Measurements from ENCODE around the gene RNF41.
"Not testable (repeated sequence)": the region's sequence is repeated elsewhere in the genome, so short reads cannot be mapped to it uniquely, and the experiment has no call there.

Gene RNF41

DNA sequence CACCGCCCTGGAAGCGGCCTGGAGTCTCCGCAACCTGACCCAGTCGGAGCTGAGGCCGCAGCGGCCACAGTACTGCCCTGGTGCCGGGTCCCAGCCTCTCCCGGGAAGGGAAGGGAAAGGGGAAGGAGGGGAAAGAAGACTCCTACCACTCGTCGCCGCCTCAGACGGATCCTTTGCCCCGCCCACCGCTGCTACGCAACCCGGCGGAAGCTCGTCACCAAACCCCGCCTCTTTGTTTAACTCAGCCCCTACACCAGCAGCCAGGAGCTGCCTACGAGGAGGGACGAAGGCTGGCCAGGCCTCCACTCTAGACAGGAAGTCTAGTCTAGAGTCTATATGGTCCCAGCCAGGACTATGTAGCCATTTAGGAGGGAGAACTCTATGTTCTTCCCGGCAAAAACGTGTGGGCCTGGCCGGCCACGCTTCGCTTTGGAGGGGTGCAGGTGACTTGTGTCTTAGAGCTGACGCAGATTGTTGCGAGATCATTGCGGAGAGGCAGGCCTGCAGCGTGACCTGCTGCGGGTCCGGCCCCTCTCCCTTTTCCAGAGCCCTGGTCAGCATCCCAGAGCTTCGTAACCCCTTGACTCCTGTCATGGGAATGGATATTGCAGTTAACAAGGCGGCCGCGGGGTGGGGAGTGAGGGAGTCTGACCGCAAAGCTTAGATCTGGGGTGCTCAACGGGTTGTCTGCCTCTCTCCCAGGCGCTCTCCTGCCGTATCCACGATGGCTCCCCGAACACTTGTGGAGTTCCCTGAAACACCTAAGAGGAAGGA, at the start of gene RNF41:
Gene RNF41 (minus strand): TSS at position 166 of the 774 bp plus-strand sequence. CDS start 7,875 bp downstream, outside the sequence.
- peak; percentile 87 for DNase-seq (ENCODE audit: low read depth)

- DNase-seq (ENCODE audit: low read depth), result no peak
Measured at GRCh38 chr12:56271031-56271430, 49.3 kb upstream of the RNF41 start.

GRCh38 chr12:56267443-56268071, 45.8 kb upstream of the RNF41 start:
- DNase-seq (ENCODE audit: low read depth), result no peak

- DNase-seq (ENCODE audit: low read depth), result peak; percentile 77
Measured at GRCh38 chr12:56266693-56267442, 45.1 kb upstream of the RNF41 start, which contains the start of gene COQ10A. TSS of gene COQ10A (plus strand) at chr12:56266942. CDS start at chr12:56267119, 177 bp downstream.

DNA sequence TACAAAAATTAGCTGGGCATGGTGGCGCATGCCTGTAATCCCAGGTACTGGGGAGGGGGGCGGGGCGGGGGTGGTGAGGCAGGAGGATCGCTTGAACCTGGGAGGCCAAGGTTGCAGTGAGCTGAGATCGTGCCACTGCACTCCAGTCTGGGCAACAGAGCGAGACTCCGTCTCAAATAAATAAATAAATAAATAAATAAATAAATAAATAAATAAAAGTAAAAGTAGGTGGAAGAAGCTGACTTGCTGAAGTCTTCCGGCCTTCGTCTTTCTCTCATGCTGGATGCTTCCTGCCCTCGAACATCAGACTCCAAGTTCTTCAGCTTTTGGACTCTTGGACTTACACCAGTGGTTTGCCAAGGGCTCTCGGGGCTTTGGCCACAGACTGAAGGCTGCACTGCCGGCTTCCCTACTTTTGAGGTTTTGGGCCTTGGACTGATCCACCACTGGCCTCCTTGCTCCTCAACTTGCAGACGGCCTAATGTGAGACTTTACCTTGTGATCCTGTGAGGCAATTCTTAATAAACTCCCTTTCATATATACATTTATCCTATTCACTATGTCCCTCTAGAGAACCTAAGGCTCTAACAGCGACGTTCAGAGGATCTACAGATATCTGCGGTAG, 44.5 kb upstream of the RNF41 start:
- not testable (repeated sequence) for DNase-seq (ENCODE audit: low read depth)

- not testable (repeated sequence) for DNase-seq (ENCODE audit: low read depth)
Measured at GRCh38 chr12:56262955-56263354, 41.2 kb upstream of the RNF41 start.

DNA sequence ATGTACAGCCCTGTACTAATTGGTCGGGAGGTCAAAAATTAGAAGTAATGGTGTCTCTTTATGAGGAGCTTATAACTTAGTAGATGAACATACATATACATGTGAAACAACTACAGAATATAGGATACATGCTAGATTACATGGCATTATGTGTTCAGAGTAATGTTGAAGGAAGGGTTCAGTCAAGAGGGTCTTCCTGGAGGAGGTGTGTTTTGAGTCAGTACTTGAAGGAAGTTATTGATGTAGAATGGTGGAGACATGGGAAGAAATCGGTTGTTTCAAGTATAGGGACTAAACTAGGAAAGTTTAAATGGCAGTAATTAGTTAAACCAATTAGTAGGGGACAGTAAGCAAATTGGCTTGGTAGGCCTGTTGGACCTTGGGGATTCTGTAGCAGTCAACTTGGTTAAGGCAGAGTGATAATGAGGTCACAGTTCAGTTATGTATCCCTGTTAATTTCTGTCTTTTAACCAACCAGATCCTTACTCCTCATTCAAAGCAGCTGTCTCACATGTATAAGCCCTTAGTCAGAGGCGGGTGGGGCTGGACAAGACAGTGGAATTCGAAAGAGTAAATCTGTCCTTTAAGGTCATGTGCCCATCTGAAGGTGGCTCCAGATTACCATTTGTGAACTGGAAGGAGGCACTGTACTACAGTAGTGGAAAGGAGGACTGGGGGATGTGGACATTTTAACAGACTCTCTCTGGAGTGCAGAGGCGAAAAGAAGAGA, 39.9 kb upstream of the RNF41 start:
- DNase-seq (ENCODE audit: low read depth), result no peak

- DNase-seq (ENCODE audit: low read depth), result no peak
Measured at GRCh38 chr12:56260921-56261320, 39.2 kb upstream of the RNF41 start.

- DNase-seq (ENCODE audit: low read depth), result no peak
Measured at GRCh38 chr12:56260380-56260779, 38.7 kb upstream of the RNF41 start.

- DNase-seq (ENCODE audit: low read depth), result no peak
Measured at GRCh38 chr12:56258820-56259183, 37.1 kb upstream of the RNF41 start.

- peak; percentile 71 for DNase-seq (ENCODE audit: low read depth)
Measured at GRCh38 chr12:56258068-56258819, 36.5 kb upstream of the RNF41 start, which contains the start of gene ANKRD52. TSS of gene ANKRD52 (minus strand) at chr12:56258384. CDS start at chr12:56258269, 115 bp downstream.

DNA sequence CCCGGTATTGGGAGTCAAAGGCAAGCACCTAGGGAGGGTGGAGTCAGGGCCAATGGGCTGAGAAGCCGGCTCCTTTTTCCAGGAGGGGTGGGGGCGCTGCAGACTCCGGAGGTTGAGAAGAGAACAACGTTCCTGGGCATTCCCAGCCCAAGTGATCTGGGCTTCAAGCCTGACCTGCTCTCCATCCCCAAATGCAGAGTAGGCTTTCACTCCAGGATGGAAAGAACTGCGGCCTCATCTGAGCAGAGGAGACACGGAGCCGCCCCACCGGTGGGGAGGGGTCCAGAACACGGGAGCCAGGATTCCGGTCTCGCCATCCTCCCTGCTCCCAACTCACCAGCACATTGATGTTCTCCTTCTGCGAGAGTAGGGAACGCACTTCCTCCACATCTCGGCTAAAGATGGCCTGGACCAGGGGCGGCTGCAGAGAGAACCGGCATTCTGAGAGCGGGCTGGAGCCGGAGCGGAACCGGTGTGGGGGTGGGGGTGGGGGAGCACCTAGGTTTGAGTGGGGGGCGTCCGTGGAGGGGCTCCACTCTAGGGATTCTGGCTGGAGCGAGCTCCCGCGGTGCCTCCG, 35.9 kb upstream of the RNF41 start:
- DNase-seq (ENCODE audit: low read depth), result no peak

GRCh38 chr12:56257071-56257470, 35.3 kb upstream of the RNF41 start:
- DNase-seq (ENCODE audit: low read depth), result no peak

DNA sequence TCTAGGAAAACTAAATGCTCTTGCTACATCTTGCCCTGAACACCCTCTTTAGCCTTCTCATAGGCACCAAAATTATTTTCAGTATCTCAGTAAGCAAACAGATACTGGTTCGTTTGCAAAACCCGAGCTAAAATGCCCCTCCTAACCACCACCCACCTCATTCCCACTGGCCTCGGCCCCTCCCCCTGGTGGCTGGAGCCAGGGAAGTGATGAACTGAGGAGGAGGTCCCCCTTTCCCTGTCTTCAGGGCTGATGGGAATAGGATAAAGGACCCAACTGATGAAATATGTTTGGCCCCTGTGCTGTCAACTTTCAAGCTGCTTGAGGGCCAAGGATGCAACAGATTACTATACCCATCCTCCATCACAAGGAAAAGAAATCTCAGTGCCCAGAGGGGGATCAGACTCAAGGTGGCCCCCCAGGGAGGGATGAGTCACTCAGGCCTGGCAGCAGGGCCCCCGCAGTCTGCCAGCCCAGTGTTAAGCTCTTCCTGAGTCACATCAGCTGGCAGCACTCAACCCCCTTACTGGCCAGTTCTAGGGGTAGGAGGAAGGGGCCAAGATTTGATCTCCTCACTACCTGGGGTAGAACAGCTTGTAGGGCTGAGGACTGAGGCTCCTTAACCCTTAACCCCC, 34.7 kb upstream of the RNF41 start:
- DNase-seq (ENCODE audit: low read depth), result no peak

GRCh38 chr12:56255671-56256070, 33.9 kb upstream of the RNF41 start:
- no peak for DNase-seq (ENCODE audit: low read depth)

DNA sequence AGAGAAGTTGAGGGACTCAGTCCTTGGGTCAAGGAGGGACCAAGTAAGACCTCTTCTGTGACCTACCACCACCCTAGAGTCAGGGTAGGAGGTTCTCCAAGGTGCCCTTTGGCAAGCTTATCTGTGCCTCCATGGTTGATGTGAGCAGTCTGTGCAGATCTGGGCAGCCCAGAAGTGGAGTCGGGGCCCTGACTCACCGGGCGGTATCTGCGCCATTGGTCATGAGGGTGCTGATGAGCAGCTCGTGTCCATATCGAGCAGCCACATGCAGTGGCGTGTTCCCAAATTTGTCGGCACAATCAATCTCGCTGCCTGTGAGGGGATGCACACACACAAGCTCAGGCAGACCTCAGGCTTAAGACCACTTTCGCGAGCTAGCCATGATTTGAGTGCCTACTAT, 31.4 kb upstream of the RNF41 start:
- no peak for DNase-seq (ENCODE audit: low read depth)

GRCh38 chr12:56252649-56253048, 30.9 kb upstream of the RNF41 start:
- no peak for DNase-seq (ENCODE audit: low read depth)

GRCh38 chr12:56248711-56249110, 27.0 kb upstream of the RNF41 start:
- no peak for DNase-seq (ENCODE audit: low read depth)

- DNase-seq (ENCODE audit: low read depth), result no peak
Measured at GRCh38 chr12:56247923-56248322, 26.2 kb upstream of the RNF41 start.

DNA sequence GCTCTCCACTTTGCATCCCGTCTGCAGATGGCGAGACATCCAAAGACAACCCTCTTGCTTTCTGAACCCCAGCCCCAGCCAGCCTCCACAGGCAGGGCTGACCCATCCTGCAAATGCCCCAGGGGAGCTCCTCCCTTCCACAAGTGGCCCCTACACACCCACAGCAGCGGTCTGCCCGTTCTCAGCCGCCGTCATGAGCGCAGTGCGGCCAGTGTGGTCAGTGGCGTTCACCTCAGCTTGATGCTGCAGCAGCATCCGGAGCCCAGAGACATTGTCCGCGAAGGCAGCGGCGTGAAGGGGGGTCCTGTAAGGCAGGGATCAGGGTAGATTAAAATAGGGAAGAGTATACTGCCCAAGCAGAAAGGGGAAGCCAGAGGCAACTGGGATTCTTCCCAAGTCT, 22.8 kb upstream of the RNF41 start:
- DNase-seq (ENCODE audit: low read depth), result no peak

Measured in stimulated activated CD8-positive, alpha-beta memory T cell treated with anti-CD3 and anti-CD28 coated beads, Interleukin-12 subunit alpha, Interleukin-12 subunit beta, amount 100 ng/mL, for 4 hours (primary cell).